Posterior vena cava (tissue), 2 donors: ENCODE data around the gene TPST1. TPM values are rescaled to one million over a fixed set of nuclear protein-coding genes. Genes with fewer than 3 reads are reported as not detected.
"Not testable (repeated sequence)": the region's sequence is repeated elsewhere in the genome, so short reads cannot be mapped to it uniquely, and the experiment has no call there.

Experiments
- DNase-seq: peaks from one replicate; pipeline ENCODE4 v3.0.0-alpha.2; 2020; ENCODE audit warnings: low spot score
- intact Hi-C, 2 donors: fragments of 100-400 bp; cut with DNase I; formaldehyde crosslinking; loops; one replicate each; pipeline versions ENCODE4 v1.14.1 to v1.14.2; 2022 to 2023
- total RNA-seq, 2 donors: library from RNA; stranded (reverse); fragmentation: NEBNext Ultra II Directional; extraction: Animal tissue kit (Norgen Biotek cat#: 25700); gene quantifications; one replicate each; pipeline ENCODE4 v1.2.1, GENCODE V29; 2021
- donor health status: DM: yes; HTN: yes; CAD: no.
- donor health status: DM: yes; HTN: yes; CAD: no.

TPST1 gene
- total RNA-seq, 2 donors from 2014 or later, result 21.4 to 32.5 TPM

GRCh38 chr7:66400400-66400799 lies 195.3 kb downstream of the TPST1 start:
- DNase-seq, result no peak
- intact Hi-C loops, result no loop called here

- DNase-seq, intact Hi-C loops: not testable (repeated sequence)
Measured at GRCh38 chr7:66401126-66401525, 196.0 kb downstream of the TPST1 start.

- intact Hi-C loops, DNase-seq: not testable (repeated sequence)
Measured at GRCh38 chr7:66401932-66402331, 196.8 kb downstream of the TPST1 start.

- intact Hi-C loops, result no loop called here
- DNase-seq, result no peak
Measured at GRCh38 chr7:66403564-66403963, 198.4 kb downstream of the TPST1 start.

- intact Hi-C loops, result no loop called here
- DNase-seq, result no peak
Measured at GRCh38 chr7:66409493-66409892, 204.4 kb downstream of the TPST1 start.

Other genes with a start within 250 kb of the TPST1 start
- gene GUSB, start 223.1 kb upstream of the TPST1 start, total RNA-seq, result 10 to 100 TPM; 22.5 to 38.4 TPM
- 10 to 100 TPM; 19.9 TPM for gene ASL, start 129.5 kb upstream of the TPST1 start, total RNA-seq
- 10 to 100 TPM; 28.1 to 28.3 TPM for gene CRCP, start 90.5 kb upstream of the TPST1 start, total RNA-seq